Activated naive CD4-positive, alpha-beta T cell treated with anti-CD3 and anti-CD28 coated beads for 36 hours (primary cell): ENCODE results near the gene KDM2A. TPM values are rescaled to one million over a fixed set of nuclear protein-coding genes. Genes with fewer than 3 reads are reported as not detected.
"Not testable (repeated sequence)": the region's sequence is repeated elsewhere in the genome, so short reads cannot be mapped to it uniquely, and the experiment has no call there.

ENCODE experiments used
- CTCF ChIA-PET: fragments of 350-600 bp; sonication (Branson Sonifier 250); formaldehyde crosslinking; loops from one replicate; lab custom pipeline; 2021; ENCODE audit warnings: antibody characterized with exemption; lab: Charles Lee
- DNase-seq: peaks from one replicate; pipeline ENCODE4 v3.0.0-alpha.2; 2020
- H3K27ac Mint-ChIP-seq: one replicate; pipeline ENCODE4 v1.8.0; 2021; ENCODE audit warnings: mild to moderate bottlenecking, mixed read lengths
- H3K27me3 Mint-ChIP-seq: one replicate; pipeline ENCODE4 v1.8.0; 2021; ENCODE audit warnings: low read depth, mixed read lengths
- H3K36me3 Mint-ChIP-seq: one replicate; pipeline ENCODE4 v1.8.0; 2021; ENCODE audit warnings: low read depth, mixed read lengths
- H3K4me1 Mint-ChIP-seq: one replicate; pipeline ENCODE4 v1.8.0; 2021; ENCODE audit warnings: low read depth, mixed read lengths
- H3K4me3 Mint-ChIP-seq: one replicate; pipeline ENCODE4 v1.8.0; 2021; ENCODE audit warnings: mild to moderate bottlenecking, moderate library complexity, mixed read lengths
- H3K9me3 Mint-ChIP-seq: one replicate; pipeline ENCODE4 v1.8.0; 2021; ENCODE audit warnings: mixed read lengths
- intact Hi-C: fragments of 100-400 bp; cut with micrococcal nuclease; formaldehyde crosslinking; loops from one replicate; pipeline ENCODE4 v1.15.1; 2023
- total RNA-seq, 2 experiments: library from RNA; stranded (reverse); gene quantifications; one replicate each; pipeline ENCODE4 v1.2.3, GENCODE V29; 2021

KDM2A gene
- total RNA-seq, 2 experiments from 2014 or later: 57.7 to 58.8 TPM

DNA sequence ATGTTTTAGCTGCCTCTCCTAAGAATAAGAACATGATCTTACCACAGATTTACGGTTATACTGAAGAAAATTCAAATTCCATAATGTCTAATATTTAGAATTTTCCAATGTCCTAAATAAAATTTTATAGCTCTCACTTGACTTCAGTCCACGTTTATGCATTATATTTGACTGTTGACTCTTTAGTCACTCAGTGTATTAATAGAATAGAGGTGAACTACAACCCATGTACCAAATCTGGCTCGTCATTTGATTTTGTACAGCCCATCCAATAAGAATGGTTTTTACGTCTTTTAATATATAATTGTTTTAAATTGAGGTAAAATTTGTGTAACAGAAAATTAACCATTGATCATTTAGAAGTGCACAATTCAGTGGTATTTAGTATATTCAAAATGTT, 34.9 kb downstream of the KDM2A start:
- Mint-ChIP-seq H3K9me3 (no peaks in the 10 kb centered on the region), H3K36me3 (no peaks in the 10 kb centered on the region), H3K27ac (no peak overlapping the region)

DNA sequence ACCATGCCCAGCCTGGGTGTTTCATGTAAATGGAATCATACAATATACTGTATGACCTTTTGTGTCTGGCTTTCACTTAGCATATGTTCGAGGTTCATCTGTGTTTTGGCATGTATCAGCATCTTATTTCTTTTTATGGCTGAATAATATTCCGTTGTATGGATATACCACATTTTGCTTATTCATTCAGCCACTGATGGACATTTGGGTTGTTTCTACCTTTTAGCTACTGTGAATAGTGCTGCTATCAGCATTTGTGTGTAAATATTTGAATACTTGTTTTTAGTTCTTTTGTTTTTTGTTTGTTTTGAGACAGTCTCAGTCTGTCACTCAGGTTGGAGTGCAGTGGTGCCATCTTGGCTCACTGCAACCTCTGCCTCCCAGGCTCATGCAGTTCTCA, 35.7 kb downstream of the KDM2A start:
- CTCF ChIA-PET: no interaction called here
- H3K9me3 Mint-ChIP-seq: no peaks in the 10 kb centered on the region
- H3K36me3 Mint-ChIP-seq: no peaks in the 10 kb centered on the region
- no peak for DNase-seq
- no peak overlapping the region for H3K27ac Mint-ChIP-seq
- H3K27me3 Mint-ChIP-seq: no peaks in the 10 kb centered on the region
- peaks cover 15% of the 10 kb centered on the region for H3K4me1 Mint-ChIP-seq
- H3K4me3 Mint-ChIP-seq: no peak overlapping the region
- intact Hi-C loops: no loop called here

More for the DNA sequence above, 34.9 kb downstream of the KDM2A start:
- CTCF ChIA-PET: no interaction called here
- no peak overlapping the region for H3K4me3 Mint-ChIP-seq
- no peaks in the 10 kb centered on the region for H3K27me3 Mint-ChIP-seq
- no peak for DNase-seq
- intact Hi-C loops: no loop called here
- H3K4me1 Mint-ChIP-seq: peaks cover 10% of the 10 kb centered on the region

DNA sequence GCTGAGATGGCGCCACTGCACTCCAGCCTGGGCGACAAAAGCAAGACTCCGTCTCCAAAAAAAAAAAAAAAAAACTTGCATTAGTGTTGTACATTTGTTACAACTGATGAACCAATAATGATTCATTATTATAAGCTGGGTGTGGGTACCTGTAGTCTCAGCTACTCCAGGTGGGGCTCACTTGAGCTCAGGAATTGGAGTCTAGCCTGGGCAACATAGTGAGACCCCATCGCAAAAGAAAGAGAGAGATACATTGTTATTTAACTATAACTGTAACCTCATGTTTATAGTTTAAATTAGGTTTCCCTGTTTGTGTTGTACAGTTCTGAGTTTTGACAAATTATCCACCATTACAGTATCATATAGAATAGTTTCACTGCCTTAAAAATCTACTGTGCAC, 38.6 kb downstream of the KDM2A start:
- intact Hi-C loops: no loop called here
- DNase-seq: no peak
- no peaks in the 10 kb centered on the region for H3K27me3 Mint-ChIP-seq
- no peaks in the 10 kb centered on the region for H3K9me3 Mint-ChIP-seq
- no peak overlapping the region for H3K4me3 Mint-ChIP-seq
- no peaks in the 10 kb centered on the region for H3K36me3 Mint-ChIP-seq
- no peak overlapping the region for H3K27ac Mint-ChIP-seq
- peaks cover 34% of the 10 kb centered on the region for H3K4me1 Mint-ChIP-seq
- CTCF ChIA-PET: interaction anchor here (0.6 to 1.0 kb wide), 4 partner anchors 10 to 225 kb away, joined by 3 to 6 read pairs (median 4); no protein-coding TSS in a partner anchor

DNA sequence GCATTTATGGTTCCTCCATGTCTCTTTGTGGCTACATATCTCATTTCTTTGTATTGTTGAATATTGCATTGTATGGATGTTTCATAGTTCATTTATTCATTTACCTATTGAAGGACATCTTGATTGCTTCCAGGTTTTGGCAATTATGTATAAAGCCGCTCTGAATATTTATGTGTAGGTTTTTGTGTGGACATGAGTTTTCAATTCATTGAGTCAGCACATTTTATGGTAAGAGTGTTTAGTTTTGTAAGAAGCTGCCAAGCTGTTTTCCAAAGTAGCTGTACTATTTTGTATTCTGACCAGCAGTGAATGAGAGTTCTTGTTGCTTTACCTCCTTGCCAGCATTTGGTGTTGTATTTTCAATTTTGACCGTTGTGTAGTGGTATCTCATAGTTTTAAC, 39.2 kb downstream of the KDM2A start:
- H3K36me3 Mint-ChIP-seq: peaks cover 2% of the 10 kb centered on the region
- no peak overlapping the region for H3K27ac Mint-ChIP-seq
- CTCF ChIA-PET: interaction anchor here (0.6 to 1.0 kb wide), 4 partner anchors 9 to 225 kb away, joined by 3 to 6 read pairs (median 4); no protein-coding TSS in a partner anchor
- no peak overlapping the region for H3K4me3 Mint-ChIP-seq
- intact Hi-C loops: no loop called here
- peaks cover 39% of the 10 kb centered on the region for H3K4me1 Mint-ChIP-seq
- no peak for DNase-seq
- no peaks in the 10 kb centered on the region for H3K27me3 Mint-ChIP-seq
- no peaks in the 10 kb centered on the region for H3K9me3 Mint-ChIP-seq

DNA sequence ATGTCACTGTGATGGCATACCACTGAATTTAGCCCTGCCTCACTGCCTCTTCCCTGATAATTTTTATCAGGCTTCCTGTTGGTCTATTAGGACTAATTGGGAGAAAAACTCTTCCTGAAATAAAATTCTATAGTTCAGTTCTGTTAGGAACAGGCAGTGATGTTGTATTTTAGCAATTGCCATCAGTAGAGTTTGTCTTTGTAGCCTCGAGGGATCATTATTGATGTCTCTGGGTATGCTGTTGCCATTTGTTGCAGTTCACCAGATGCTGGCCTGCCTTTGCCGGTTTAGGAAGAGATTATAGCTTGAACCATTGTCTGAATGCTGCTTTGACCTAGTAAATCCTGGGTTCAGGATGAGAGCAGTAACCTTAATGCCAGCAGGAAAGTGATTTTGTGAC, 41.0 kb downstream of the KDM2A start:
- H3K27ac Mint-ChIP-seq: no peak overlapping the region
- intact Hi-C loops: no loop called here
- CTCF ChIA-PET: interaction anchor here (0.9 kb wide), 1 partner anchor 65 kb away, joined by 3 read pairs; no protein-coding TSS in a partner anchor
- H3K9me3 Mint-ChIP-seq: no peaks in the 10 kb centered on the region
- H3K36me3 Mint-ChIP-seq: peaks cover 2% of the 10 kb centered on the region
- peaks cover 41% of the 10 kb centered on the region for H3K4me1 Mint-ChIP-seq
- no peaks in the 10 kb centered on the region for H3K27me3 Mint-ChIP-seq
- H3K4me3 Mint-ChIP-seq: no peak overlapping the region
- no peak for DNase-seq

DNA sequence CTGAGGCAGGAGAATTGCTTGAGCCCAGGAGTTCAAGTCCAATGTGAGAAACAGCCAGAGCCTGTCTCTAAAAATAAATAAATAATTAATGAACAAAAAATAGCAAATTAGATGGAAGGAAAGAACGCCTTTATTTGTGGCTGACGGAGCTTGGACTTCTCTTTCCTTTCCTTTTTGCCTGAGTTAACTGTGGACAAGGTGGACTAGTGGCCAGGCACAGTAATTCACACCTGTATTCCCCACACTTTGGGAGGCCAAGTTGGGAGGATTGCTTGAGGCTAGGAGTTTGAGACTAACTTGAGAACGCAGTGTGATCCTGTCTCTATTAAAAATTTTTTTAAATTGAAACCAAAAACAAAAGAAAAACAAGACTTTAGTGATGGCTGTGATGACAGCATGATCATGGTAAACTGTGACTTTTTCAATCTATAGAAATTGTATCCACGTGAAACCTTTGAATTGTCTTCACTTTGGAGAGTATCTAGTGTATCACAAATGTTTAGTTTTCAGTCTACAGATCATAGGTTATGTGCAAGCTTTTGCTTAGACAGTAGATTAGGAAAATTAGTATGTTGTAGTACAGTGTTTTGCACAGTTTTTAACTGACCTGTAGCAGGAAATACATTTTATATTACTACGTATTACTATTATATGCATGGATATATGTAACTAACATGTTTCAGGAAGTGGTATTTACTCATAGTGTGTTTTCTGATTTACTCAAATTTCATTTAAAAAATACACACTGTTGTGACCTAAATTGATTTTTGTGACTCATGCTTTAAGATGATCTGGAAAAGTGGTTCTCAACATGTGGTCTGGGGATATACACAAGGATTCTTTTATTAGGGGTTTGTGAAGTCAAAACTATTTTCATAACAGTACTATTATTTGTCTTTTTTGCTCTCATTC, 42.1 kb downstream of the KDM2A start:
- Mint-ChIP-seq H3K27ac (peak overlapping the region; percentile 23), H3K27me3 (no peaks in the 10 kb centered on the region)

DNA sequence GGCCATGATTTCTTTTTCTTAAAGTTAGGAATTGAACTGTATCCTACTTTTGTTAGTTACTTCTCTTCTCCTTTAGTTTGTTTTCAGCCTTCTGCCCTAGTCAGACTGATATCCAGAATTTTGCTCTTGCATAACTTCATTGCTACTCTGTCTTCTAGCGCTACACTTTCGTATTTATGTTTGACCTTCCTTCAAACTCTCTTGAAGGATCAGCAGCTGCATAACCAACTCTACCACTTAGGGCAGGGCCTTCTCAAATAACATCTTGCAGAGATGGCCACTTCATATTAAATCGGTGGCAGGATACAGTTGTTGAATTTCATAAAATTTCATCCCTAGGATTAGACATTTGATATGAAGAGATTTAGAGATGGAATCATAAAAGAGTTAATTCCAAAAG, 43.9 kb downstream of the KDM2A start:
- Mint-ChIP-seq H3K27me3 (no peaks in the 10 kb centered on the region), H3K4me3 (no peak overlapping the region), H3K4me1 (peaks cover 43% of the 10 kb centered on the region), H3K36me3 (peaks cover 2% of the 10 kb centered on the region), H3K27ac (no peak overlapping the region), H3K9me3 (no peaks in the 10 kb centered on the region)
- intact Hi-C loops: no loop called here
- no peak for DNase-seq
- CTCF ChIA-PET: no interaction called here

More for the DNA sequence above, 42.1 kb downstream of the KDM2A start:
- CTCF ChIA-PET: interaction anchor here (0.9 to 1.2 kb wide), 3 partner anchors 9 to 66 kb away, joined by 3 to 8 read pairs (median 4); partner anchors contain the start of gene KDM2A
- Mint-ChIP-seq H3K9me3 (no peaks in the 10 kb centered on the region), H3K4me3 (no peak overlapping the region), H3K4me1 (peaks cover 45% of the 10 kb centered on the region), H3K36me3 (peaks cover 2% of the 10 kb centered on the region)
- no peak for DNase-seq
- intact Hi-C loops: no loop called here

DNA sequence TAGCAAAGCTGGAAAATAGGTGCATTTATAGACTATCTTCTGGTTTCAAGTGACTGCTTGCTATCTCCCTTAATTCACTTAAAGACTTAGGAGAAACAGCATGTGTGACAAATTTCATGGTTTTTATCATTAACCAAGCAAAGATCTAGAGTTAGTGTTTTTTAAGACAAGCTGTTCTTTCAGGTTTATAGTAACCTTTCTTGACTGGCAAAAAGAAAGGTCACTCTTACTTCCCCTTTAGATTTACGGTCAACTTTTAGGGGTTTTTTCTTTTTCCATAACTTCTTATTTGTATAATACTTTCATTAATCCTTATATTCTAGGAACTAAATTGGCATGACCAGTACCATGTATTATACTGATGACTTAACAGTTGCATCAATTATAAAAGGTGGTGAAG, 46.6 kb downstream of the KDM2A start:
- CTCF ChIA-PET: no interaction called here
- H3K9me3 Mint-ChIP-seq: no peaks in the 10 kb centered on the region

DNA sequence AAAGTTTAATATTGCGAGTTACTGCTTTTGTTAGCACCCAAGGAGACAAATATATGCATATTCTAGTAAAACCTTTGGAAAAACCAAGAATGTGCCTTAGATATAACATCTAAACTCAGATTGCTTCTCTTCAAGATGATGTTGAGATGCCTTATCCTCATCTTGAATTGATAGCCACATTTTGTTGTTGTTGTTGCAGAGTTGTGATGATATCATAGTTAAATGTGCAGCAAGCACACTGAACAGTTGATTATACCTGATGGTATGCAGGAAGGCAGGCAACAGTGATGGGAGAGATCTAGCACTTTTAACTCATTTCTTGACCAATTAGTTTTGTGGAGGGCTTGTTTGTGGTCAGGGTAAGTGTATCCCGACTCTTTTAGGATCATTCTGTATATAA, 48.0 kb downstream of the KDM2A start:
- no peak for DNase-seq
- Mint-ChIP-seq H3K9me3 (no peaks in the 10 kb centered on the region), H3K36me3 (peaks cover 2% of the 10 kb centered on the region), H3K27me3 (no peaks in the 10 kb centered on the region), H3K4me3 (no peak overlapping the region), H3K27ac (no peak overlapping the region), H3K4me1 (peaks cover 22% of the 10 kb centered on the region)
- CTCF ChIA-PET: interaction anchor here (0.7 to 1.7 kb wide), 10 partner anchors 9 to 215 kb away, joined by 3 to 7 read pairs (median 4); no protein-coding TSS in a partner anchor
- intact Hi-C loops: loop anchor here (5.0 kb wide), 1 partner anchor 45 kb away; no protein-coding TSS in a partner anchor

More for the DNA sequence above, 46.6 kb downstream of the KDM2A start:
- peaks cover 2% of the 10 kb centered on the region for H3K36me3 Mint-ChIP-seq
- H3K4me1 Mint-ChIP-seq: peaks cover 30% of the 10 kb centered on the region
- no peaks in the 10 kb centered on the region for H3K27me3 Mint-ChIP-seq
- no peak overlapping the region for H3K27ac Mint-ChIP-seq
- DNase-seq: no peak
- intact Hi-C loops: loop anchor here (5.0 kb wide), 1 partner anchor 43 kb away; no protein-coding TSS in a partner anchor
- H3K4me3 Mint-ChIP-seq: no peak overlapping the region

DNA sequence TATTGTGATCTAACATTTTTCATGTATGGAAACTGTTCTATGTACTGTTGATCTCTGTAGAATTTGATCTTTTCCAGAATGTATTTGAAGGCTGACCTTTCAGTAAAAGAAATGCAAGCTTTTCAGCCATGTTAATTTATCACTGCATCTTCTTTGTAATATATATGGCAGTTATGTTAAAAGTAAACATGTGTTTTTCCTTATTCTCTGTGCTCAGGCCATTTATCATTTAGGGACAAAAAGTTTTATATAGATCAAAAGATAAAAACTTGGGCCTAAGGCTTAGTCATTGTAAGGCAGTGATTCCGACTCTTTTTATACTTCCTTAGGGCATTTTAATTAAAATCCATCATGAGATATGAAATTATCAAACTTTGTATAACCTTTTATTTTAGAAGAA, 48.7 kb downstream of the KDM2A start:
- intact Hi-C loops: loop anchor here (1.0 to 5.0 kb wide), 2 partner anchors 45 to 86 kb away; no protein-coding TSS in a partner anchor
- Mint-ChIP-seq H3K4me3 (no peak overlapping the region), H3K36me3 (peaks cover 2% of the 10 kb centered on the region), H3K9me3 (no peaks in the 10 kb centered on the region), H3K4me1 (peaks cover 25% of the 10 kb centered on the region), H3K27ac (no peak overlapping the region), H3K27me3 (no peaks in the 10 kb centered on the region)
- CTCF ChIA-PET: interaction anchor here (0.7 to 1.7 kb wide), 10 partner anchors 10 to 215 kb away, joined by 3 to 9 read pairs (median 4); no protein-coding TSS in a partner anchor
- no peak for DNase-seq

DNA sequence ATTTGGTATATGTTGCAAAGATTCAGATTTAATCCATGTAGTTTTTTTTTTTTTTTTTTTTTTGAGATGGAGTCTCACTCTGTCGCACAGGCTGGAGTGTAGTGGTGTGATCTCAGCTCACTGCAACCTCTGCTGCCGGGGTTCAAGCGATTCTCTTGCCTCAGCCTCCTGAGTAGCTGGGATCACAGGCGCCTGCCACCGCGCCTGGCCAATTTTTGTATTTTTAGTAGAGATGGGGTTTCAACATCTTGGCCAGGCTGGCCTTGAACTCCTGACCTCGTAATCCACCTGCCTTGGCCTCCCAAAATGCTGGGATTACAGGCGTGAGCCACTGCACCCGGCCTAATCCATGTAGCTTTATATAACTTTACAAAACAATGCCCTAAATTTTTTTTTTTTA, 49.8 kb downstream of the KDM2A start:
- not testable (repeated sequence) for H3K27ac Mint-ChIP-seq, H3K9me3 Mint-ChIP-seq, H3K27me3 Mint-ChIP-seq, H3K4me3 Mint-ChIP-seq, DNase-seq, H3K36me3 Mint-ChIP-seq
- H3K4me1 Mint-ChIP-seq: peaks cover 21% of the 10 kb centered on the region
- CTCF ChIA-PET: interaction anchor here (0.6 to 1.4 kb wide), 6 partner anchors 11 to 74 kb away, joined by 3 to 6 read pairs (median 4); no protein-coding TSS in a partner anchor
- intact Hi-C loops: loop anchor here (1.0 to 5.0 kb wide), 2 partner anchors 47 to 88 kb away; no protein-coding TSS in a partner anchor

DNA sequence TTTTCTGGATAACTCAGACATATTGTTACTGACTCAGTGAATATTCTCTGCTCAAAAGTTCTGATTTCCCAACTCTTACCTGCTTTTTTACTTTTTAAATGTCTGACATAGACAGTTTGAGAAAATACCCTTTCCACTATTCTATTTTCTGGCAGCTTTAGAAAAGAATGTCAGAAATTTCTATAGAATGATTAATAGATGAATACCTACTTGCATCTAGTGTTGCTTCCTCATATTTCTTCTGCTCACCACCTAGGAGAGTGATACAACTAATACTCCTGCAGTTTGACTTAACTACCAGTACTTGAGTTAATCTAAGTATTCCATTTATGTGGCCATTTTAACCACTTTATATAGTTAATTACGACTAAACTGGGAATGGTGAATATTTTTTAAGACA, 55.2 kb downstream of the KDM2A start:
- Mint-ChIP-seq H3K4me3 (no peak overlapping the region), H3K27me3 (no peaks in the 10 kb centered on the region), H3K9me3 (no peaks in the 10 kb centered on the region), H3K4me1 (peaks cover 27% of the 10 kb centered on the region), H3K27ac (no peak overlapping the region), H3K36me3 (no peaks in the 10 kb centered on the region)
- DNase-seq: no peak
- CTCF ChIA-PET: interaction anchor here (0.6 to 1.3 kb wide), 2 partner anchors 92 to 603 kb away, joined by 3 read pairs; no protein-coding TSS in a partner anchor
- intact Hi-C loops: no loop called here
